NCI-H226 (cell line): ENCODE measurements around the gene CLTB.
"Not testable (repeated sequence)": the region's sequence is repeated elsewhere in the genome, so short reads cannot be mapped to it uniquely, and the experiment has no call there.

Source experiments
- DNase-seq: peaks from one replicate; pipeline ENCODE4 v3.0.0-alpha.2; 2015

CLTB gene

GRCh38 chr5:176415952-176416924 lies at the start of gene CLTB:
TSS of gene CLTB (minus strand) at chr5:176416539. CDS start at chr5:176416363, 176 bp downstream.
- DNase-seq, result peak; percentile 70

GRCh38 chr5:176463113-176463764 lies 46.9 kb upstream of the CLTB start:
- no peak for DNase-seq

DNA sequence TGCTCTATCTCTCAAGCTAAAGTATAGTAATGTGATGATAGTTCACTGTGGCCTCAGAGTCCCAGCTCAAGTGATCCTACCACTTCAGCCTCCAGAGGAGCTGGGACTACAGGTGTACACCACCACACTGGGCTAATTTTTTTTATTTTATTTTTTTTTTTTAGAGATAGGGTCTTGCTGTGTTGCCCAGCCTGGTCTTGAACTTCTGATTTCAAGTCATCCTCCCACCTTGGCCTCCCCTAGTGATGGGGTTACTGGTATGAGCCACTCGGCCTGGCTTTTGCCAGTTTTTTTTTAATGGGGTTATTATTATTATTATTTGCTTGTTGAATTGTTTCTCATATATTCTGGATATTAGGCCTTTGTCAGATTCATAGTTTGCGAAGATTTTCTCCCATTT lies 45.0 kb upstream of the CLTB start:
- no peak for DNase-seq

- DNase-seq, result no peak
Observed at GRCh38 chr5:176458904-176459561, 42.7 kb upstream of the CLTB start.

- no peak for DNase-seq
Observed at GRCh38 chr5:176454724-176455394, 38.5 kb upstream of the CLTB start.

- no peak for DNase-seq
Observed at GRCh38 chr5:176450077-176450476, 33.7 kb upstream of the CLTB start.

GRCh38 chr5:176447978-176448608 lies 31.8 kb upstream of the CLTB start, which contains the start of gene FAF2:
TSS of gene FAF2 (plus strand) at chr5:176448385. CDS start at chr5:176448408, 23 bp downstream.
- DNase-seq, result peak; percentile 90

GRCh38 chr5:176447591-176447977 lies 31.2 kb upstream of the CLTB start:
- DNase-seq, result no peak

GRCh38 chr5:176446884-176447590 lies 30.7 kb upstream of the CLTB start:
- no peak for DNase-seq

DNA sequence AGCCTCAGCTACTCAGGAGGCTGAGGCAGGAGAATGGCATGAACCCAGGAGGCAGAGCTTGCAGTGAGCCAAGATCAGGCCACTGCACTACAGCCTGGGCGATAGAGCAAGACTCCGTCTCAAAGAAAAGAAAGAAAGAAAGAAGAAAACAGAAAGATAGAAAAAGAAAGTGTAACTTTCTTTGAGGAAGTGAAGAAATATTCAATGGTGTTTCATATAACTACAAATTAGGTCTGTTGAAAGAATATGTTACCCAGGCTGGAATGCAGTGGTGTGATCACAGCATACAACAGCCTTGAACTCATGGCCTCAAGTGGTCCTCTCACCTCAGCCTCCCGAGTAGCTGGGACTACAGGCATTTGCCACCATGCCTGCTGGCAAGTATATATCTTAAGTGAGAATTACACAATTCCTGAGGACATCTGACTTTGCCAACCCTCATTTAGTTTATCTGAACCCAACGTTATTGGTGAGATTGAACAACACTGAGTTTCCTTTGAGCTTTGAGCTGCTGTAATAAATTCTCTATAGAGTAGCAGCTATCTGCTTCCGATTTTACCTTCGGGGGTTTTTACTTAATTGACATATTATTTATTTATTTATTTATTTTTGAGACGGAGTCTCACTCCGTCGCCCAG lies 29.8 kb upstream of the CLTB start:
- DNase-seq, result no peak

- DNase-seq, result no peak
Observed at GRCh38 chr5:176444742-176445141, 28.4 kb upstream of the CLTB start.

GRCh38 chr5:176442911-176443310 lies 26.6 kb upstream of the CLTB start:
- not testable (repeated sequence) for DNase-seq

- DNase-seq, result peak; percentile 54
Observed at GRCh38 chr5:176441921-176442323, 25.6 kb upstream of the CLTB start.

- no peak for DNase-seq
Observed at GRCh38 chr5:176440927-176441706, 24.8 kb upstream of the CLTB start.

- peak; percentile 81 for DNase-seq
Observed at GRCh38 chr5:176438959-176439757, 22.8 kb upstream of the CLTB start.

- DNase-seq, result peak; percentile 68
Observed at GRCh38 chr5:176436656-176437055, 20.3 kb upstream of the CLTB start.

DNA sequence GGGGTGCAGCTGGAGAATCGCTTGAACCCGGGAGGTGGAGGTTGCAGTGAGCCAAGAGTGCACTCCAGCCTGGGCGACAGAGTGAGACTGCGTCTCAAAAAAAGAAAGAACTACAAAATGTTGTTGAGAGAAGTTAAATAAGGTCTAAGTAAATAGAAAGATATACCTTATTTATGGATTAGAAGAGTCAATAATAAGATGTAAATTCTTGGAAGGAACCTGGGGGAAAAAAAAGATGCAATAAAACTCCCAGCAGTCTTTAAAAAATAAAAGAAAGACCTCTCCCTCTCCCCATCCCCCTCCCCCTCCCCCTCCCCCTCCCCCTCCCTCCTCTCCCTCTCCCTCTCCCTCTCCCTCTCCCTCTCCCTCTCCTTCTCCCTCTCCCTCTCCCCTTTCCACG lies 16.4 kb upstream of the CLTB start:
- no peak for DNase-seq

DNA sequence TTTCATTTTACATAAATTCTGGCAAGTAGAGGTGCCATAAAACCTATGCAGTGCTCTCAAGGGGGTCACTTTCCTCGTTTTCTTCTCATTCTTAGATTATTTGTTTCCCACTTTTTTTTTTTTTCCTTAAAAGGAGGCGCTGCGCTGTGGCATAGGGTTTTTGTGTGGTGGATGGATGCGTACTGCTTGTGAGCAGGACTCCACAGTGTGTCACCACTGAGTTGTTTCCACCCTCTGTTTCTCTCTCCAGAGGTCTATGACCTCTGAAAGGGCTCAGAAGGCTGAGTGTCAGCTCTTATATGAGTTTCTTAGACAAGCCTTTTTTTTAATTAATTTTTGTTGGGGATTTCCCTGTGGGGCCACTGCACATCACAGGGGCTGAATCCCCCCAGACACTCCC lies 13.6 kb upstream of the CLTB start:
- no peak for DNase-seq

- no peak for DNase-seq
Observed at GRCh38 chr5:176427971-176428370, 11.6 kb upstream of the CLTB start.
